BJ (cell line): ENCODE measurements around the gene RHEB. TPM values are rescaled to one million over a fixed set of nuclear protein-coding genes. Genes with fewer than 3 reads are reported as not detected.

Experiments
- CTCF ChIA-PET: fragments of 350-600 bp; formaldehyde crosslinking; extraction: SDS; loops from one replicate; lab custom pipeline; 2021; ENCODE audit warnings: antibody characterized with exemption, inconsistent platforms; lab: Yijun Ruan, JAX
- POLR2A ChIA-PET: fragments of 300-600 bp; sonication (Branson Sonifier 250); formaldehyde crosslinking; extraction: SDS; loops from one replicate; lab custom pipeline; 2021; ENCODE audit warnings: antibody characterized with exemption; lab: Charles Lee
- DNase-seq: peaks from one replicate; pipeline ENCODE4 v3.0.0-alpha.2; 2011; ENCODE audit warnings: low read depth
- H3K27me3 ChIP-seq: 2 replicates; pipeline ENCODE4 v1.6.0; 2011; ENCODE audit warnings: low read length; ENCODE audit not compliant: control insufficient read depth, insufficient read depth
- H3K36me3 ChIP-seq: 2 replicates; pipeline ENCODE4 v1.5.1; 2011; ENCODE audit warnings: low read length; ENCODE audit not compliant: control insufficient read depth, insufficient read depth
- H3K4me3 ChIP-seq: 2 replicates; pipeline ENCODE4 v1.5.1; 2011; ENCODE audit warnings: low read depth, mild to moderate bottlenecking, control low read depth, low read length
- polyA plus RNA-seq: library from polyadenylated mRNA; depleted of rRNA; stranded (reverse); fragments of >200 nt; gene quantifications from 2 replicates; pipeline ENCODE4 v1.2.3, GENCODE V29; 2011
- TF ChIP-seq, protein P1 (sequence below): IDR thresholded peaks from 2 replicates; pipeline ENCODE4 v1.5.1; 2011; ENCODE audit warnings: low read depth, mild to moderate bottlenecking, control low read depth, inconsistent platforms, low read length, moderate library complexity; ENCODE audit not compliant: insufficient read depth

Gene RHEB
- polyA plus RNA-seq, 1 experiment = 45.4 TPM

DNA sequence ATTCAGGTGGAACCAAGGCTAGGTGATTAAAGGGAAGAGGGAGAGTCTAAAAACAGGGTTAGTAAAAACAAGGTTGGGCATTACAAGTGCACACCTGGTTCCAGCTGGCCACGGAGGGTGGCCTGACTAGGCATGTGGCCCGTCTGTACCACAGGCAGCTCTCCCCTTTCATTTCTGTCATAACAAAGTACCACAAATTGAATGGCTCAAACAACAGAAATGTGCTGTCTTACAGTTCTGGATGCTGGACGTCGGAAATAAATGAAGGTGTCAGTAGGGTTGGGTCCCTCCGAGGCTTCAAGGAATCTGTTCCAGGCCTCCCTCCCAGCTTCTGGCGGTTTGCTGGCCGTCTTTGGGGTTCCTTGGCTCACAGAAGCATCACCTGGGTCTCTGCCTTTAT lies 96.5 kb downstream of the RHEB start:
- ChIA-PET POLR2A (no interaction called here), CTCF (no interaction called here)
- TF ChIP-seq, protein P1, sequence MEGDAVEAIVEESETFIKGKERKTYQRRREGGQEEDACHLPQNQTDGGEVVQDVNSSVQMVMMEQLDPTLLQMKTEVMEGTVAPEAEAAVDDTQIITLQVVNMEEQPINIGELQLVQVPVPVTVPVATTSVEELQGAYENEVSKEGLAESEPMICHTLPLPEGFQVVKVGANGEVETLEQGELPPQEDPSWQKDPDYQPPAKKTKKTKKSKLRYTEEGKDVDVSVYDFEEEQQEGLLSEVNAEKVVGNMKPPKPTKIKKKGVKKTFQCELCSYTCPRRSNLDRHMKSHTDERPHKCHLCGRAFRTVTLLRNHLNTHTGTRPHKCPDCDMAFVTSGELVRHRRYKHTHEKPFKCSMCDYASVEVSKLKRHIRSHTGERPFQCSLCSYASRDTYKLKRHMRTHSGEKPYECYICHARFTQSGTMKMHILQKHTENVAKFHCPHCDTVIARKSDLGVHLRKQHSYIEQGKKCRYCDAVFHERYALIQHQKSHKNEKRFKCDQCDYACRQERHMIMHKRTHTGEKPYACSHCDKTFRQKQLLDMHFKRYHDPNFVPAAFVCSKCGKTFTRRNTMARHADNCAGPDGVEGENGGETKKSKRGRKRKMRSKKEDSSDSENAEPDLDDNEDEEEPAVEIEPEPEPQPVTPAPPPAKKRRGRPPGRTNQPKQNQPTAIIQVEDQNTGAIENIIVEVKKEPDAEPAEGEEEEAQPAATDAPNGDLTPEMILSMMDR = no peak

DNA sequence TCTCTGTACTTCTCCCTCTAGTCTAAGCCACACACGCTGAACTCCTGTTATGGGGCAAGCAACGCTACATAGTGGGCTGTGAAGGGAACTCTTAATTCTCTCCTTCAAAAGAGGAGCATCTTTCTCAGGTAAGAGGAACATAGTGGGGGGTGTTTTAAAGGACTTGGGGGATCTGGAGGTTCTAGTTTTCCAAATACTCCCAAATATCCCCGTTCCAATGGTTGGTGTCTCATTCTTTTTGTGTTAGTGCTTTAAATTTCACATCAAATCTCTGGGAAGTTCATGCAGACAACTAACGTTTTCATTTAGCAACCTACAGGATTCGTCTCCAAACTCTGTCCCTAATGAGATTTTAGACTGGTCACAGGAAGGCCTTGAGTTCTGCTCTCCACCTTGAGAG lies 97.5 kb downstream of the RHEB start:
- Histone ChIP-seq H3K36me3 (no peaks in the 10 kb centered on the region), H3K4me3 (no peak overlapping the region), H3K27me3 (peaks cover 10% of the 10 kb centered on the region)
- DNase-seq = no peak
- TF ChIP-seq, protein P1 = no peak
- POLR2A ChIA-PET = no interaction called here
- CTCF ChIA-PET = interaction anchor here (0.8 to 2.6 kb wide), 3 partner anchors 11 to 338 kb away, joined by 3 to 10 read pairs (median 3); no protein-coding TSS in a partner anchor

More for the DNA sequence above, 96.5 kb downstream of the RHEB start:
- Histone ChIP-seq H3K36me3 (no peaks in the 10 kb centered on the region), H3K27me3 (peaks cover 7% of the 10 kb centered on the region), H3K4me3 (no peak overlapping the region)
- DNase-seq = no peak

DNA sequence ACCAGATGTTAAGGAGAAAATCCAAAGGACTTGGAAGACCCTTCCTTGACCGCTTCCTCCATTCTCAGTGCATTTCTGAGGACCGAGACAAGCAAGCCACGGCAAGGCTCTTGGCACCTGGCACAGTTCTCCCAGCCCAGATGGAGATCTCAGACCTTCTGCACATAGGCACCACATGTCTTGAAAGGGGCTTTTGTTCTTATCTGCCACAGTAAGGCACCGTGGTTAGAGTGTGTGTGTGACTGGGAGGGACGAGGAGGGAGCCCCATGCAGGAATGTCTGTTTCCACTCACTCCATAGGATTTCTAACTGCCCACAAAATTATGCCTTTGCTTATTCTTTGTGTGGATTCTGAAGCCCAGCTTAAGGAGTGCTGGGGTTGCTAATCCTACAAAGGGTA lies 99.6 kb downstream of the RHEB start:
- TF ChIP-seq, protein P1 = no peak
- no peak overlapping the region for H3K4me3 ChIP-seq
- H3K36me3 ChIP-seq = no peaks in the 10 kb centered on the region
- peaks cover 15% of the 10 kb centered on the region for H3K27me3 ChIP-seq
- POLR2A ChIA-PET = no interaction called here
- CTCF ChIA-PET = interaction anchor here (1.1 to 2.6 kb wide), 2 partner anchors 28 to 52 kb away, joined by 4 to 10 read pairs; no protein-coding TSS in a partner anchor
- DNase-seq = no peak

DNA sequence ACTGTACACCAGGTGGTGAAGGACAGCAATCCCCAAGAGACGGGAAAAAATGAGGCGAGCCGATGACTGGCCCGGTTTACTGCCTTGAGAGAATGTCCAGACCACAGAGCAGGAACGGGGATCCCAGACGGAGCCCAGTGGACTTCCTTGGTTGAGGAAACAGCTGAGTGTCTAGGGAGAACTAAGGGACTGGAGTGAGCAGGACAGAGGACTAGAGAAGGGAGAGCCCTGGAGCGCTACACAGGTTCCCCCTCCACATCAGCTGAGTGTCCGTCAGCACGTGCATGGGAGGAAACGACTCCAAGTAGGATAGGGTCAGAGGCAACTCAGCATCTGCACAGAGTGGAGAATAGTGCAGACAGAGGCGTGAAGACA lies 102.8 kb downstream of the RHEB start:
- DNase-seq = no peak
- no peaks in the 10 kb centered on the region for H3K36me3 ChIP-seq
- H3K27me3 ChIP-seq = peaks cover 22% of the 10 kb centered on the region
- ChIA-PET CTCF (interaction anchor here (0.7 to 1.2 kb wide), 3 partner anchors 18 to 343 kb away, joined by 3 to 5 read pairs (median 4); no protein-coding TSS in a partner anchor), POLR2A (no interaction called here)
- TF ChIP-seq, protein P1 = no peak
- no peak overlapping the region for H3K4me3 ChIP-seq

DNA sequence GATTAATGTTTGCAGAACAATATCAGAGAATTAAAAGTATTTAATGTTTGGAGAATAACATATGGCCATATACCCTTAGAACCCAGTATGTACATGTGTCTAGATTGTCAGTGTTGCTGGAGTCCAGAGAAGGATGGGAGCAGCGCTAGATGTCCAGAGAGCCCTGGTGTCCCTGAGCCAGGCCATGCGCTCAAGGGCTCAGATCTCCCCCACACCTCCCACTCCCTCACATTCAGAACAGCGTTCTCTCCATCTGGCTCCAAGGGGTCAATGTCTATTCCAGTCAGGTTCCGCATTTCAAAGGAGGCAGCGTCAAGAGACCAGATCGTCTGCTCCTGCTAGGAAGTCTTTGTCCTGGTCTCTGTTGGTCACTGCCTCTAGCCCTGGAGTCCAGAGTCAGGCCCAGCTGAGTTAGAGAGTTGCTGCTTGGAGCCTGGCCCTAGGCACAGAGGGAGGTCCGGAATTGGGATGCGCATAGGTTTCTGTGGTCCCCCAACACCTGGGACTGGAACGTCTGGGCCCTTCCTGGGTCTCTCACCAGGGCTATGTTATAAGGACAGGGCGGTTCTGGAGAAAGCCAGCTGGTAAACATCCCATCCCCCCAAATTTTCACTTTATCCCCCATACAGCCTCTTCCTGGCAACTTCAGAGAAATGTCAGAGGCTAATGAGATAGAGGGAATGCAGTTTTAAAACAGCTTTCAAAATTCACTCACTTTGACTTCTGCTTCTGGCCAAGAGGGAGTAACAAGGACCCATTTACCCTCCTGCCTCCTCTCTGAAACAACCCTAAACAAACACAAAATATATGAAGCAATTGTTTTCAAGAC lies 103.4 kb downstream of the RHEB start:
- ChIA-PET POLR2A (no interaction called here), CTCF (interaction anchor here (0.7 to 1.4 kb wide), 4 partner anchors 12 to 344 kb away, joined by 3 to 5 read pairs (median 4); no protein-coding TSS in a partner anchor)
- H3K27me3 ChIP-seq = peaks cover 25% of the 10 kb centered on the region
- no peaks in the 10 kb centered on the region for H3K36me3 ChIP-seq
- DNase-seq = no peak
- no peak overlapping the region for H3K4me3 ChIP-seq
- TF ChIP-seq, protein P1 = no peak
